Activated naive CD8-positive, alpha-beta T cell treated with anti-CD3 and anti-CD28 coated beads, Interleukin-2, amount 10 ng/mL, durations not matched to agents 7 days and 5 days (primary cell): ENCODE results near the gene EFL1. TPM values are rescaled to one million over a fixed set of nuclear protein-coding genes. Genes with fewer than 3 reads are reported as not detected.
"Not testable (repeated sequence)": the region's sequence is repeated elsewhere in the genome, so short reads cannot be mapped to it uniquely, and the experiment has no call there.

Experiments used
- ATAC-seq: fragments of 150-1000 bp; cut with Tn5 transposase; one replicate; pipeline ENCODE4 v1.10.0; 2021; ENCODE audit warnings: low read depth, moderate library complexity
- POLR2A ChIA-PET: fragments of 350-600 bp; sonication (Branson Sonifier 250); formaldehyde crosslinking; loops from one replicate; lab custom pipeline; 2021; ENCODE audit warnings: antibody characterized with exemption; lab: Charles Lee
- DNase-seq: peaks from one replicate; pipeline ENCODE4 v3.0.0; 2021
- H3K27ac Mint-ChIP-seq: one replicate; pipeline ENCODE4 v1.8.0; 2022; ENCODE audit warnings: mild to moderate bottlenecking, mixed read lengths
- H3K27me3 Mint-ChIP-seq: one replicate; pipeline ENCODE4 v1.8.0; 2022; ENCODE audit warnings: mild to moderate bottlenecking, moderate library complexity, mixed read lengths
- H3K36me3 Mint-ChIP-seq: one replicate; pipeline ENCODE4 v1.8.0; 2021; ENCODE audit warnings: mild to moderate bottlenecking, mixed read lengths
- H3K4me1 Mint-ChIP-seq: one replicate; pipeline ENCODE4 v1.8.0; 2021; ENCODE audit warnings: mixed read lengths
- H3K4me3 Mint-ChIP-seq: one replicate; pipeline ENCODE4 v1.8.0; 2022; ENCODE audit warnings: mild to moderate bottlenecking, moderate library complexity, mixed read lengths
- H3K9me3 Mint-ChIP-seq: one replicate; pipeline ENCODE4 v1.8.0; 2021; ENCODE audit warnings: mixed read lengths
- total RNA-seq, 2 experiments: library from RNA; stranded (reverse); gene quantifications; one replicate each; pipeline ENCODE4 v1.2.3, GENCODE V29; 2021

The EFL1 gene
- total RNA-seq, 2 experiments from 2014 or later = 24.2 to 26.4 TPM

DNA sequence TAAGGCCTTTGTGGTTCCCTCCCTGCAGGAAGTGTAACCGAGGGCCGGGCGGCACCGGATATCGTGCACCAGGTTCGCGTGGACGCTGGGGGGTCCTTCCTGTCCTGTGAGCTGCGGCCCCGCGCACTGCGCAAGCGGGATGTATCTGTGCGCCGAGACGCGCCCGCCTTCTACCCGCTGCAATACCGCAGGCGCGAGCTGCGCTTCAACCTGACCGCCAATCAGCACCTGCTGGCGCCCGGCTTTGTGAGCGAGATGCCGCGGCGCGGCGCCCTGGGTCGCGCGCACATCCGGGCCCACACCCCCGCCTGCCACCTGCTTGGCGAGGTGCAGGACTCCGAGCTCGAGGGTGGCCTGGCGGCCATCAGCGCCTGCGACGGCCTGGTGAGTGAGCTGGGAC is 36.0 kb upstream of the EFL1 start:
- Mint-ChIP-seq H3K4me1 (peaks cover 20% of the 10 kb centered on the region), H3K27ac (peak overlapping the region; percentile 30), H3K4me3 (peak overlapping the region; percentile 32), H3K9me3 (no peaks in the 10 kb centered on the region), H3K27me3 (no peaks in the 10 kb centered on the region), H3K36me3 (no peaks in the 10 kb centered on the region)
- ATAC-seq (peak; percentile 97), DNase-seq (peak; percentile 76)
- POLR2A ChIA-PET = no interaction called here

DNA sequence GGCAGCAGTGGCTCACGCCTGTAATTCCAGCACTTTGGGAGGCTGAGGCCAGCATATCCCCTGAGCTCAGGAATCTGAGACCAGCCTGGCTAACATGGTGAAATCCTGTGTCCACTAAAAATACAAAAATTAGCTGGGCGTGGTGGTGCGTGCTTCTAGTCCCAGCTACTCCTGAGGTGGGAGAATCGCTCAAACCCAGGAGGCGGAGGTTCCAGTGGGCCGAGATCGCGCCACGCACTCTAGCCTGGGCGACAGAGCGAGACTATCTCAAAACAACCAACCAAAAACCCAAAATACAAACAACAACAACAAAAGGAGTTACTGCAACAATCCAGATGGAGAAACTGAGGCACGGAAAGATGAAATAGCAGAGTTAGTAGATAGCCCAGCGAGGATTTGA is 35.5 kb upstream of the EFL1 start:
- Mint-ChIP-seq H3K4me1 (peaks cover 20% of the 10 kb centered on the region), H3K27ac (peak overlapping the region; percentile 35), H3K4me3 (no peak overlapping the region), H3K9me3 (no peaks in the 10 kb centered on the region), H3K36me3 (no peaks in the 10 kb centered on the region), H3K27me3 (no peaks in the 10 kb centered on the region)
- POLR2A ChIA-PET = no interaction called here
- ATAC-seq (no peak), DNase-seq (no peak)

DNA sequence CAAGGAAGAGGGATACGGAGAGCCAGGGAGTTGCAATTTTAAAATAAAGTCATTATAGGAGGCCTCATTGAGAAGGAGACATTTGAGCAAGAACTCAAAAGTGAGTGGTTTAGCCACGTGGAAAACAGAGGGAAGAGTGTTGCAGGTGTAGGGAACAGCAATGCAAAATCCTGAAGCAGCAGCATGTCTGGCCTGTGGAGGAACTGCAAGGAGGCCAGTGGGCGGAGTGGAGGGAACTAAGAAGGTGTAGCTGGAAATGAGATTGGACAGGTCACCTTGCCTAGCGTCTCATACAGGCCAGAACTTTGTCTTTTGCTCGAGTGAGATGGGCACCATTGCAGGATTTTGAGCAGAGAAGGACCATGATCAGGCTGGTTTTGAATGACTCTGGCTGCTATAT is 35.0 kb upstream of the EFL1 start:
- no peak overlapping the region for H3K4me3 Mint-ChIP-seq
- POLR2A ChIA-PET = no interaction called here
- ATAC-seq (no peak), DNase-seq (no peak)
- H3K27ac Mint-ChIP-seq = peak overlapping the region; percentile 35
- peaks cover 20% of the 10 kb centered on the region for H3K4me1 Mint-ChIP-seq
- no peaks in the 10 kb centered on the region for H3K27me3 Mint-ChIP-seq
- no peaks in the 10 kb centered on the region for H3K9me3 Mint-ChIP-seq
- no peaks in the 10 kb centered on the region for H3K36me3 Mint-ChIP-seq

DNA sequence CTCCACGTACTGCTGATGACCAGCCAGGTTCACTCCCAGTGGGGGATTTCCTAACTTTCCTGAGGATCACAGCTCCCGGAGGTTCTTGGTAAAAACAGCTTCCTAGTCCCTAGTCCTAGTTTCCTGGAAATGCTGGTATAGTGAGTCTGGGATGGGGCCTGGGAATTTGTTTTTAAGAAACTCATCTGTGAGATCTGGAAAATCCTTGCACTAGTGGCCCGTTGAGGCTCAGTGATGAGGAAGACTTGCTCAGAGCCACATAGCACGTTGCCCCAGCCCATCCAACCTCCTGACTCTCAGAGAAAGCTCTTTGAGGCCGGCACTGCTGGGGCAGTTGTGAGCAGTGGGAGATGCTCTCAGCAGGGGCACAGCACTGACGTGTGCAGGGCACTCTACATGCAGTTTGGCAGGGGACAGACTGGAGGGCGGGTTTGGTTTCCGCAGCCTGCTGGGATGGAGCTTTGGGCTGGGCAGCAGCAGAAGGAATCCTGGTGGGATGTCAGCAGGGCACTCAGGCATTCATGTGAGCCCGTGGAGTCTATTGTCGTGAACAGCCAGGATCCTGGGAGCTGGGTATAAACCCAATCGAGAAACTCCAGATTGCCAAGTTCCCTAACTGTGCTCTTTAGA is 31.6 kb upstream of the EFL1 start:
- no peaks in the 10 kb centered on the region for H3K9me3 Mint-ChIP-seq
- DNase-seq (no peak), ATAC-seq (no peak)
- H3K27ac Mint-ChIP-seq = no peak overlapping the region
- no peak overlapping the region for H3K4me3 Mint-ChIP-seq
- no peaks in the 10 kb centered on the region for H3K36me3 Mint-ChIP-seq
- H3K4me1 Mint-ChIP-seq = peaks cover 27% of the 10 kb centered on the region
- H3K27me3 Mint-ChIP-seq = peaks cover 5% of the 10 kb centered on the region
- POLR2A ChIA-PET = no interaction called here

DNA sequence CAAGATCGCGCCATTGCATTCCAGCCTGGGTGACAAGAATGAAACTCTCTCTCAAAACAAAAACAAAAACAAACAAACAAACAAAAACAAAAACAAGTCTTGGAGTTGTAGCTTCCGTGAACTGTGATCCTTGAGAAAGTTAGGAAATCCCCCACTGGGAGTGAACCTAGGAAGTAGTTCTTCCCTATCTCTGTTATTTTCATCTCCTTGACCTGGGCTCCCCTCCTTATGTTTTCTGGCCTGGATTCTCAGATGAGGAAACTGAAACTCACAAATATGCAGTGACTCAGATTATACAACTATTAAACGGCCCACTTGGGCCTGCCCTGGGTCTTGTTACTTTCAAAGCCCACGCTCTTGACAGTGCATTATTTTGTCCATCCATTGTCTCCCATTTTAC is 29.7 kb upstream of the EFL1 start:
- Mint-ChIP-seq H3K4me3 (no peak overlapping the region), H3K27me3 (peaks cover 5% of the 10 kb centered on the region), H3K4me1 (peaks cover 21% of the 10 kb centered on the region), H3K9me3 (no peaks in the 10 kb centered on the region), H3K36me3 (peaks cover 2% of the 10 kb centered on the region), H3K27ac (no peak overlapping the region)
- DNase-seq (no peak), ATAC-seq (no peak)
- POLR2A ChIA-PET = no interaction called here

DNA sequence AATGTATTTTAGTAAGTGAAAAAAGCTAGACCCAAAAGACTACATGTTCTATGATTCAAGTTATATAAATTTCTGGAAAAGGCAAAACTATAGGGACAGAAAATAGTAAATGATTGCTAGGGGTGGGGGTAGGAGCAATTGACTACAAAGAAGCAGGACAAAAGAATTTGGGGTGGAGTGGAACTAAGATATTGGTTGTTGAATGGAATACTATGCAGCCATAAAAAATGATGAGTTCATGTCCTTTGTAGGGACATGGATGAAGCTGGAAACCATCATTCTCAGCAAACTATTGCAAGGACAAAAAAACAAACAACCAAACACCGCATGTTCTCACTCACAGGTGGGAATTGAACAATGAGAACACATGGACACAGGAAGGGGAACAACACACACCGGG is 25.7 kb upstream of the EFL1 start:
- H3K4me3 Mint-ChIP-seq, POLR2A ChIA-PET, H3K27ac Mint-ChIP-seq, H3K36me3 Mint-ChIP-seq, H3K9me3 Mint-ChIP-seq, DNase-seq, ATAC-seq, H3K27me3 Mint-ChIP-seq: not testable (repeated sequence)
- peaks cover 32% of the 10 kb centered on the region for H3K4me1 Mint-ChIP-seq

DNA sequence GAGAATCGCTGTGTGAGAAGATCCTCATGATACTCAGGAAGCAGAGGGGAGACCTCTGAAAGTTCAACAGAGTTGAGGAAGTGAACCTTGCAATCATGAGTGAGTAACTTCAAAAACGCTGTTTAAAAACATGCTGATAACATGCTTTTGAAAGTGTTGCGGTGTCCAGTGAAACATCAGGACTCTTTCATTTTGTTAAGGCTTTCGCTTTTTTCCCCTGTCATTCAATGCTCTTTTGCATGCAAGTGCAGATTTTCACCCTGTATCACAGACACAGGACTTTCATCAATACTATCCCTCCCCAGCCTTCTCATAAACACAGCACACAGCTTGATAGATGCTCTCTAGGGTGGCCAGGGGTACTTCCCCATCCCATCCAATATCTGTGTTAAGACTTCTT is 23.9 kb upstream of the EFL1 start:
- ATAC-seq = peak; percentile 73
- peak overlapping the region; percentile 81 for H3K27ac Mint-ChIP-seq
- H3K9me3 Mint-ChIP-seq, H3K27me3 Mint-ChIP-seq, DNase-seq, H3K36me3 Mint-ChIP-seq: not testable (repeated sequence)
- peak overlapping the region; percentile 81 for H3K4me3 Mint-ChIP-seq
- H3K4me1 Mint-ChIP-seq = peaks cover 32% of the 10 kb centered on the region
- POLR2A ChIA-PET = interaction anchor here (1.0 kb wide), 1 partner anchor 24 kb away, joined by 3 read pairs; the partner anchor contains the start of genes EFL1 and SAXO2

DNA sequence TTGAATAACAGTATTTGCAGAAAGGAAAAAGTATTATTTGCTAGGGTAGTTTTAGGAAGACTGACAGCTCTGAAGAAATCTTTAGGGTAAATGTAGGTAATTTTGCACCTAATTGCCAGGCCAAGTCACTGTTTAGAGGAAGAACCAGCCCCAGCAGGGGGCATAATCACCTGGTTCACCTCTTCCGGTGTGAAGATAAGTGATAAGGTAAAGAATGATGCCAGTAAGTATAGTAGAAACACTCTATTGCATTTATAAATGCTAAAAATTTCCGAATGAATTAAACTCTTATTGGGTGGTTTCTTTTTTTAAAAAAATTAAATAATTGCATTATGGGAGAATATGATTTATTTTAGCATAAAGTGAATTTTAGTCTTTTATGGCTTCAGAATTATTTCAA is 21.8 kb upstream of the EFL1 start:
- H3K27ac Mint-ChIP-seq, ATAC-seq, DNase-seq, POLR2A ChIA-PET, H3K9me3 Mint-ChIP-seq, H3K4me3 Mint-ChIP-seq, H3K36me3 Mint-ChIP-seq: not testable (repeated sequence)
- Mint-ChIP-seq H3K4me1 (peaks cover 25% of the 10 kb centered on the region), H3K27me3 (peaks cover 12% of the 10 kb centered on the region)

DNA sequence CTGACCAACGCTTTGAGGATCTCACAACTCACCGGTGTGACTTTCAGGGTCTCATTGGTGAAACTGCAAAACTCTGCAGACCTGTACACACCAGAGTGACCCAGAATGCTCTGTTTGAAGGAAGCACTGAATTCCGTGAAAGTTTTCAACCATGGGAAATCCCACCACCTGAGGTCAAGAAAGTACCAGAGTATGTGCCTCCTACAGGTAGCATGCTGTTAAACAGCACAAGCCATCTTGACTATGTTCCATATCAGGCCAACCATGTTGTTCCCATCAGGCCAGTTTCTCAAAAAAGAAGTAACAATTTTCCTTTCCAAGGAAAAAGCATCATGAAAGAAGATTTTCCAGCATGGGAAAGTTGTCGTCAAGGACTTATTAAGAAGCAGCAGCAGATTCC is 19.9 kb upstream of the EFL1 start:
- POLR2A ChIA-PET, H3K9me3 Mint-ChIP-seq, H3K4me3 Mint-ChIP-seq, ATAC-seq, H3K27ac Mint-ChIP-seq, H3K36me3 Mint-ChIP-seq, DNase-seq: not testable (repeated sequence)
- Mint-ChIP-seq H3K27me3 (peaks cover 27% of the 10 kb centered on the region), H3K4me1 (peaks cover 18% of the 10 kb centered on the region)

DNA sequence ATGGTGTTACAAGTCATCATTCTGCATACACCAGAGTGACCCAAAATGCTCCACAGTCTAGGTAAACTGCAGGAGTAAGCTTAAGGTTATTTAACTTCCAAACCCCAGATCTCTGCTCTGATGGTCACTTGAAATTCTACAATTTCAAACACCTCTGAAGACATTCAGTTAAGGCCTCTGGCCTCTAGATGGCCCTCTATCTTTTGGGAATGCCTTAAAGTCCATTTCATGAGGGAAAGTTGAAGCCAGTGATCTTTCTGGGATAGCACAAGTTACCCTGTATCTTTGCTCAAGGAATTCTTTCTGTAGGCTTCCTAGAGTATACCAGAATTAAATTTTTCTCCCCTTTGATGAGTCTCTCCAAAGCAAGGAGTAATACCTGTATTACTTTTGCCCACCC is 18.7 kb upstream of the EFL1 start:
- H3K9me3 Mint-ChIP-seq, ATAC-seq, H3K36me3 Mint-ChIP-seq, H3K4me1 Mint-ChIP-seq, H3K27ac Mint-ChIP-seq, H3K4me3 Mint-ChIP-seq, DNase-seq, POLR2A ChIA-PET: not testable (repeated sequence)
- peaks cover 29% of the 10 kb centered on the region for H3K27me3 Mint-ChIP-seq

DNA sequence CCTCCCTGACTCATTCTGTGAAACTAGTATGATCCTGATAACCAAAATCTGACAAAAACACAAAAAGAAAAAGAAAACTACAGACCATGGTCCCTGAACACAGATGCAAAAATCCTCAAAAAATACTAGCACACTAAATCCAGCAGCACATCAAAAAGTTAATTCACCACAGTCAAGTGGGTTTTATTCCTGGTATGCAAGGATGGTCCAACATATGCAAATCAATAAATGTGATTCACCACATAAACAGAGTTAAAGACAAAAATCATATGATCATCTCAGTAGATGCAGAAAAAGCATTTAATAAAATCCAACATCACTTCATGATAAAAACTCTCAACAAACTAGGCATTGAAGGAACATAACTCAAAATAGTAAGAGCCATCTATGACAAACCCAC is 12.9 kb upstream of the EFL1 start:
- Mint-ChIP-seq H3K36me3 (peaks cover 4% of the 10 kb centered on the region), H3K9me3 (peaks cover 5% of the 10 kb centered on the region), H3K4me1 (no peaks in the 10 kb centered on the region), H3K4me3 (no peak overlapping the region), H3K27me3 (peaks cover 38% of the 10 kb centered on the region), H3K27ac (no peak overlapping the region)
- no peak for ATAC-seq
- POLR2A ChIA-PET = interaction anchor here (0.6 kb wide), 1 partner anchor 176 kb away, joined by 3 read pairs; no protein-coding TSS in a partner anchor
- no peak for DNase-seq

DNA sequence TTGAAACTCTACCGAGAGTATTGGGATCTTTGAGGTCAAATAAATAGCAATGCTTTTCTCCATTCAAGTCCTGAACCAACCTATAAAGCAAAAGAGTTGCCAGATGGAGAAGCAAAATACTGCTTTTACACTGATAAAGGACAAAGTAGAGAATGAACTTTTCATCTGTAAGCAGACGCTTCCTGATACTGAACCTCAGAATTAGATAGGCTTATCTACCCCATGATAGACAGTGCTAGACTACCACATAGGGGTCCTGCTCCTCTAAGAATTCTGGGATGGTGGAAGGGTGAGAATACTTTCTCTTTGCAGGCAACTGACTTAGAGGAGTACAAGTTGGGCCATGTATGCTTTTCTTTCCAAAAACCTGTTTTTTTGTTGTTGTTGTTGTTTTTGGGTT is 9.6 kb upstream of the EFL1 start:
- Mint-ChIP-seq H3K9me3 (peaks cover 5% of the 10 kb centered on the region), H3K4me1 (no peaks in the 10 kb centered on the region), H3K27ac (no peak overlapping the region), H3K4me3 (no peak overlapping the region), H3K27me3 (peaks cover 19% of the 10 kb centered on the region), H3K36me3 (peaks cover 4% of the 10 kb centered on the region)
- ATAC-seq (no peak), DNase-seq (no peak)
- POLR2A ChIA-PET = no interaction called here

DNA sequence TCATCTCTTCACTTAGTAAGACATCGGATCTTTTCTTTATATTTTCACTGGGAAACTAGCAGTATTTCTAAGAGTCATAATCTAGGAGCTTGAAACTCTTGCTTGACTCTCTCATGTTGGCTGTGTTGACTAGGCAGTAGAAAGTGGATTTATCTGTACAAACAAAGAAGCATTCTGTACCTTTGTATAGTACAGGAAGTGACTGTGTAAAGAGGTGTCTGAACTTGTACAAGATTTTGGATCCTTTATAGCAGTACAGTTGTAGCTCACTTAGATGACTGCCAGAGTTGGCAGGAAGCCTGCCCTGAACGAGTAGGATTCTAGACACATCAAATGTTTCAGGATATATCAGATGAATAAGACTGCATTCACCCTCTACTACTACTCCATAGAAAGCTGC is 5.9 kb upstream of the EFL1 start:
- ATAC-seq = peak; percentile 75
- H3K9me3 Mint-ChIP-seq, H3K27ac Mint-ChIP-seq, POLR2A ChIA-PET, H3K4me3 Mint-ChIP-seq, H3K36me3 Mint-ChIP-seq, H3K4me1 Mint-ChIP-seq, DNase-seq, H3K27me3 Mint-ChIP-seq: not testable (repeated sequence)

DNA sequence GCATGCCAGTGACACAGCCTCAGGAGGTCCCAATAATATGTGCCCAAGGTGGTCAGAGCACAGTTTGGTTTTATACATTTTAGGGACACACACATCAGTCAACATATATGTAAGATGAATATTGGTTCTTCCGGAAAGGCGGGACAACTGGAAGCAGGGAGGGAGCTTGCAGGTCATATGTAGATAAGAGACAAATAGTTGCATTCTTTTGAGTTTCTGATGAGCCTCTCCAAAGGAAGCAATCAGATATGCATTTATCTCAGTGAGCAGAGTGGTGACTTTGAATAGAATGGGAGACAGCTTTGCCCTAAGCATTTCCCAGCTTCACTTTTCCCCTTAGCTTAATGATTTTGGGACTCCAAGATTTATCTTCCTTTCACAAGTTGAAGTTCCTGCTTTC is 4.6 kb upstream of the EFL1 start:
- not testable (repeated sequence) for H3K9me3 Mint-ChIP-seq

More for the DNA sequence above, 4.6 kb upstream of the EFL1 start:
- H3K27ac Mint-ChIP-seq, H3K4me1 Mint-ChIP-seq, H3K36me3 Mint-ChIP-seq, H3K27me3 Mint-ChIP-seq, POLR2A ChIA-PET, H3K4me3 Mint-ChIP-seq, DNase-seq, ATAC-seq: not testable (repeated sequence)
